Measurements from ENCODE around the gene RPLP1. TPM values are rescaled to one million over a fixed set of nuclear protein-coding genes. Genes with fewer than 3 reads are reported as not detected.
A peak's percentile ranks its signal among the peaks of the same experiment; 100 is the strongest.

The RPLP1 gene
- total and polyA plus RNA-seq, 8 donors = 99.1 to 2,495 (median 1,437) TPM

- peaks cover 11 to 23% (median 18%) of the 10 kb centered on the region in 4 donors for H3K4me1 ChIP-seq
- DNase-seq = no peak
- no peak for TF ChIP-seq POLR2AphosphoS5 (IDR thresholded peaks at IDR 0.05)
- TF ChIP-seq, protein P1, sequence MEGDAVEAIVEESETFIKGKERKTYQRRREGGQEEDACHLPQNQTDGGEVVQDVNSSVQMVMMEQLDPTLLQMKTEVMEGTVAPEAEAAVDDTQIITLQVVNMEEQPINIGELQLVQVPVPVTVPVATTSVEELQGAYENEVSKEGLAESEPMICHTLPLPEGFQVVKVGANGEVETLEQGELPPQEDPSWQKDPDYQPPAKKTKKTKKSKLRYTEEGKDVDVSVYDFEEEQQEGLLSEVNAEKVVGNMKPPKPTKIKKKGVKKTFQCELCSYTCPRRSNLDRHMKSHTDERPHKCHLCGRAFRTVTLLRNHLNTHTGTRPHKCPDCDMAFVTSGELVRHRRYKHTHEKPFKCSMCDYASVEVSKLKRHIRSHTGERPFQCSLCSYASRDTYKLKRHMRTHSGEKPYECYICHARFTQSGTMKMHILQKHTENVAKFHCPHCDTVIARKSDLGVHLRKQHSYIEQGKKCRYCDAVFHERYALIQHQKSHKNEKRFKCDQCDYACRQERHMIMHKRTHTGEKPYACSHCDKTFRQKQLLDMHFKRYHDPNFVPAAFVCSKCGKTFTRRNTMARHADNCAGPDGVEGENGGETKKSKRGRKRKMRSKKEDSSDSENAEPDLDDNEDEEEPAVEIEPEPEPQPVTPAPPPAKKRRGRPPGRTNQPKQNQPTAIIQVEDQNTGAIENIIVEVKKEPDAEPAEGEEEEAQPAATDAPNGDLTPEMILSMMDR (IDR thresholded peaks at IDR 0.05) = no peak
- no peak for TF ChIP-seq POLR2A (IDR thresholded peaks at IDR 0.05)
- TF ChIP-seq EP300 (IDR thresholded peaks at IDR 0.05) = no peak
- no peak overlapping the region for H3K27ac ChIP-seq
- H3K4me3 ChIP-seq = no peak overlapping the region
- no peaks in the 10 kb centered on the region for H3K27me3 ChIP-seq
- intact Hi-C loops (cut with DNase I; ENCODE audit: low total_unique reads) = no loop called here
- H3K9me3 ChIP-seq = no peaks in the 10 kb centered on the region
- no peaks in the 10 kb centered on the region for H3K36me3 ChIP-seq
Measured at GRCh38 chr15:69412274-69412673, 40.3 kb upstream of the RPLP1 start.

GRCh38 chr15:69412701-69413100 lies 39.9 kb upstream of the RPLP1 start:
- WGBS, 5 donors = 62 to 83% (median 68%) methylated on average over 1 of the region's 1 CpG
- Histone ChIP-seq H3K36me3 (no peaks in the 10 kb centered on the region), H3K4me1 (peaks cover 11 to 23% (median 18%) of the 10 kb centered on the region in 4 donors), H3K27ac (no peak overlapping the region), H3K9me3 (no peaks in the 10 kb centered on the region), H3K27me3 (no peaks in the 10 kb centered on the region), H3K4me3 (no peak overlapping the region)
- intact Hi-C loops (cut with DNase I; ENCODE audit: low total_unique reads) = no loop called here
- TF ChIP-seq POLR2A (IDR thresholded peaks at IDR 0.05) (no peak), POLR2AphosphoS5 (IDR thresholded peaks at IDR 0.05) (no peak), EP300 (IDR thresholded peaks at IDR 0.05) (no peak)
- TF ChIP-seq, protein P1 (IDR thresholded peaks at IDR 0.05) = no peak
- no peak for DNase-seq

DNA sequence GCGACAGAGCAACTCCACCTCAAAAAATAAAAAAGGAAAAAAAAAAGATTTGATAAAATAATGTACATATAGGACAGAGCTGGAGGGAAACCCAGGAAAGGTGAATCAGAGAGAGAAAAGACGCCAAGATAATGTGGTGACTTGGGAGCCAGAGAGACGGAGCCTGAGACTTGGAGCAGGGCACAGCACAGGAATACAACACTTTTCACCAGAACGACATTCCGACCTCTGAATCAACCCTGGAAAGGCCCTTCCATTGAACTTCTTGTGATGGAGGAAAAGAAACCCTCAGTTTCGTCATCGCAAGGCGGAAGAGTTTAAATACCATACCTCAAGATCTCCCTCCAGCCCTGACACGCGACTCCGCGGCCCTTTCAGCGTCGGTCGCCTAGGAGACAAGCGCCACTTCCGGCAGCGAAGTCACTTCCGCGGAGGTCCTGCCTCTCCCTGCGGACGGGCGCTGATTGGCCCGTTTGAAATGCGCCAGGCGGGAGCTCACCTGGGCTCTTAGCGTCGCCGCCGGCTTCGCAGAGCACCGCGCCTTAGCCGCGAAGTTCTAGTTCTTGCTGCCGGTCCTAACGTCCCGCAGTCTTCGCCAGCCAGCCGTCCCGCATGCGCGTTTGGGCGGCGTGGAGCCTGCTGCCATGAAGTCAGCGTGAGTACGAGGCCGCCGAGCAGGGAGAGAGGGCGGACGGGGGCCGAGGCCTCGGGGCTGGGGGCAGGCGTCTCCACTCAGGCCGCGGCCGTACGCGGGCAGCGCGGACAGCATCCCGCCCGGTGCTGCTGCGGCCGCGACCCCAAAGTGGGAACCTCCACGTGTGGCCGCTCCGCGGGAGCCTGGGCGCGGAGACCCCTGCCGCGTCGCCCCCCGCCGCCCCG lies 38.6 kb upstream of the RPLP1 start, which contains the start of gene KIF23:
TSS of gene KIF23 (plus strand) at position 528 of the 879 bp plus-strand sequence. CDS start at position 645, 117 bp downstream.
- intact Hi-C loops (cut with DNase I; ENCODE audit: low total_unique reads) = no loop called here
- Histone ChIP-seq H3K9me3 (no peaks in the 10 kb centered on the region), H3K4me3 (peak within 1 kb of the TSS; percentile 82 to 99 (median 88)), H3K27ac (peak within 1 kb of the TSS in 4 of 5 donors; percentile 73 to 84 (median 82)), H3K36me3 (peaks cover 0 to 5% (median 2%) of the 10 kb centered on the region in 4 donors), H3K27me3 (no peaks in the 10 kb centered on the region), H3K4me1 (peaks cover 11 to 23% (median 18%) of the 10 kb centered on the region in 4 donors)
- peak; percentile 91 to 98 for DNase-seq
- 1 to 4% (median 2%) methylated on average over 31 to 78 of the region's 78 CpGs for WGBS, 5 donors
- TF ChIP-seq, protein P1 (IDR thresholded peaks at IDR 0.05) = no peak
- TF ChIP-seq EP300 (IDR thresholded peaks at IDR 0.05) (no peak), POLR2A (IDR thresholded peaks at IDR 0.05) (no peak), POLR2AphosphoS5 (IDR thresholded peaks at IDR 0.05) (peak in 1 of 3 donors; percentile 66)

DNA sequence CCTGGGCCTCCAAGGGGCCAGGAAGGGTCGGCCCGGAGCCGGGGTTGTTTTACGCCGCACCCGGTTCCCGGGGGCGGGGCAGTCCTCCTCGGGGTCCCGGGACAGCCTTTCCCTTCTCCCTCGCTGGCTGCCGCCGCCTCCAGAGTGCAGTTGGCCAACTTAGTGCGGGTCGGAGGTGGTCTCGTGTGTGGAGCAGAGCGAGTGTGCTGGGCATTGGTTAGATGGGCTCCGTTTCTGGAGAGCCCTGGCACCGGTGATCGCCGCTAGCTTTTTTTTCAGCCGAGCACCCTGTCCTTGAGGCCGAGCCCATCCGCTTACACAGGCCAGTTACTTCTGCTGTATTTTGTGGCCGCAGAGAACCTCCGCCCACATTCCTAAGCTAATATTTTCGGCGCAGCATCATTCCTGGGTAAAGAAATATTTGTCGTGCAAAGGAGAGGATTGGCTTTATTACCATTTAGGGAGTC lies 37.9 kb upstream of the RPLP1 start:
- Histone ChIP-seq H3K4me1 (peaks cover 11 to 23% (median 18%) of the 10 kb centered on the region in 4 donors), H3K4me3 (peak overlapping the region; percentile 82 to 99 (median 88)), H3K27ac (peak overlapping the region in 4 of 5 donors; percentile 73 to 84 (median 82)), H3K36me3 (peaks cover 0 to 11% (median 2%) of the 10 kb centered on the region in 4 donors), H3K27me3 (no peaks in the 10 kb centered on the region), H3K9me3 (no peaks in the 10 kb centered on the region)
- intact Hi-C loops (cut with DNase I; ENCODE audit: low total_unique reads) = no loop called here
- TF ChIP-seq, protein P1 (IDR thresholded peaks at IDR 0.05) = no peak
- TF ChIP-seq POLR2A (IDR thresholded peaks at IDR 0.05) (no peak), EP300 (IDR thresholded peaks at IDR 0.05) (no peak), POLR2AphosphoS5 (IDR thresholded peaks at IDR 0.05) (peak in 2 of 3 donors; percentile 40 to 56)
- DNase-seq = peak in 1 of 2 donors; percentile 80
- 0 to 1% (median 1%) methylated on average over 27 to 29 of the region's 29 CpGs for WGBS, 5 donors
